Measurements from ENCODE around the gene INPP4B.

The INPP4B gene

GRCh38 chr4:142728233-142728632 lies 117.9 kb downstream of the INPP4B start:
- Histone ChIP-seq H3K4me1 (ENCODE audit: control insufficient read depth, insufficient read depth, low read length) (no peaks in the 10 kb centered on the region), H3K36me3 (ENCODE audit: control insufficient read depth in 2 of 2, insufficient read depth in 2 of 2, low read length in 2 of 2) (no peaks in the 10 kb centered on the region), H3K9me3 (ENCODE audit: control insufficient read depth in 2 of 2, low read length in 2 of 2) (no peaks in the 10 kb centered on the region), H3K4me3 (ENCODE audit: low read length in 2 of 2) (no peak overlapping the region), H3K9ac (ENCODE audit: low read length in 2 of 2) (no peak overlapping the region), H3K27ac (ENCODE audit: low read length) (no peak overlapping the region), H3K27me3 (ENCODE audit: control insufficient read depth in 1 of 2, insufficient read depth in 2 of 2, low read length in 2 of 2) (no peaks in the 10 kb centered on the region)

DNA sequence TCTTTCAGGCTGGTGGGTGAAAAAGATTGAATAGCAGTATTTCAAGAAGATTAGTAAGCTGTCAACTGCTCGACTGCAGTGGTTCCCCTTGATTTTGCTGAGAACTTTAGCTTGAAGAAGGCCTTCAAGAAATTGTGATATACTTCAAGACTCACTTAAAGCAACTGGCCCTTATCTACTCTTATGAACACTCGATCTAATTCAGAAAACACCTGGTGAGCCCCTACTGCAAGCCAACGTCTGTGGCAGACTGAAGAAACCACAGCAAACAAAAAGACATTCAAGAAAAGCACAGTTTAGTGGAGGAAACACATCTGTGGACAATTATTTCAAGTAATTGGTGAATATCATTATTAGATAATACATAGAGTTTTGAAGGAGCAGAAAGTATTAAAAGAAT lies 119.0 kb downstream of the INPP4B start:
- H3K9me3 ChIP-seq (ENCODE audit: control insufficient read depth in 2 of 2, low read length in 2 of 2) = no peaks in the 10 kb centered on the region
- no peaks in the 10 kb centered on the region for H3K36me3 ChIP-seq (ENCODE audit: control insufficient read depth in 2 of 2, insufficient read depth in 2 of 2, low read length in 2 of 2)
- no peak overlapping the region for H3K9ac ChIP-seq (ENCODE audit: low read length in 2 of 2)
- H3K27me3 ChIP-seq (ENCODE audit: control insufficient read depth in 1 of 2, insufficient read depth in 2 of 2, low read length in 2 of 2) = no peaks in the 10 kb centered on the region
- H3K4me1 ChIP-seq (ENCODE audit: control insufficient read depth, insufficient read depth, low read length) = no peaks in the 10 kb centered on the region
- H3K27ac ChIP-seq (ENCODE audit: low read length) = no peak overlapping the region
- H3K4me3 ChIP-seq (ENCODE audit: low read length in 2 of 2) = no peak overlapping the region

DNA sequence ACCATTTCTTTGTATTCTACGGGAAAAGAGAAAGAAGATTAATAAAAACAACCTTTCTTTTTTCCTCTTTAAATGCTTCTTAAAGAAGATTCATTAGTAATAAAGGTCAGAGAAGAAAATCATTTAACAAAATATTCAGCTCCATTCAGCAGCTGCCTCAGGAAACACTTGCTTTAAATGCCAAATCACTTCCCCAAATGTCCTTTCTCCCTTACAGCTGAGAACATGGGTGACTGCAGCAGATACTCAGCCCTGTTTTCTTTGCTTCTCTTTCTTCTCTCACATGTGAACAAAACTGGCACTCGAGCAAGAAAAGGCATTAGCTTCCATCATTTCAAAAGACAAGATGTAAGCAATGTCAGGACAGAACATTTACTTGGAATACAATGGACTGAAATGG lies 120.2 kb downstream of the INPP4B start:
- Histone ChIP-seq H3K9me3 (ENCODE audit: control insufficient read depth in 2 of 2, low read length in 2 of 2) (no peaks in the 10 kb centered on the region), H3K4me3 (ENCODE audit: low read length in 2 of 2) (no peak overlapping the region), H3K27ac (ENCODE audit: low read length) (no peak overlapping the region), H3K27me3 (ENCODE audit: control insufficient read depth in 1 of 2, insufficient read depth in 2 of 2, low read length in 2 of 2) (no peaks in the 10 kb centered on the region), H3K9ac (ENCODE audit: low read length in 2 of 2) (no peak overlapping the region), H3K4me1 (ENCODE audit: control insufficient read depth, insufficient read depth, low read length) (no peaks in the 10 kb centered on the region), H3K36me3 (ENCODE audit: control insufficient read depth in 2 of 2, insufficient read depth in 2 of 2, low read length in 2 of 2) (no peaks in the 10 kb centered on the region)

- H3K27ac ChIP-seq (ENCODE audit: low read length) = no peak overlapping the region
- no peak overlapping the region for H3K4me3 ChIP-seq (ENCODE audit: low read length in 2 of 2)
- H3K9ac ChIP-seq (ENCODE audit: low read length in 2 of 2) = no peak overlapping the region
- no peaks in the 10 kb centered on the region for H3K4me1 ChIP-seq (ENCODE audit: control insufficient read depth, insufficient read depth, low read length)
- no peaks in the 10 kb centered on the region for H3K9me3 ChIP-seq (ENCODE audit: control insufficient read depth in 2 of 2, low read length in 2 of 2)
- H3K36me3 ChIP-seq (ENCODE audit: control insufficient read depth in 2 of 2, insufficient read depth in 2 of 2, low read length in 2 of 2) = no peaks in the 10 kb centered on the region
- no peaks in the 10 kb centered on the region for H3K27me3 ChIP-seq (ENCODE audit: control insufficient read depth in 1 of 2, insufficient read depth in 2 of 2, low read length in 2 of 2)
Observed at GRCh38 chr4:142721187-142721586, 124.9 kb downstream of the INPP4B start.

DNA sequence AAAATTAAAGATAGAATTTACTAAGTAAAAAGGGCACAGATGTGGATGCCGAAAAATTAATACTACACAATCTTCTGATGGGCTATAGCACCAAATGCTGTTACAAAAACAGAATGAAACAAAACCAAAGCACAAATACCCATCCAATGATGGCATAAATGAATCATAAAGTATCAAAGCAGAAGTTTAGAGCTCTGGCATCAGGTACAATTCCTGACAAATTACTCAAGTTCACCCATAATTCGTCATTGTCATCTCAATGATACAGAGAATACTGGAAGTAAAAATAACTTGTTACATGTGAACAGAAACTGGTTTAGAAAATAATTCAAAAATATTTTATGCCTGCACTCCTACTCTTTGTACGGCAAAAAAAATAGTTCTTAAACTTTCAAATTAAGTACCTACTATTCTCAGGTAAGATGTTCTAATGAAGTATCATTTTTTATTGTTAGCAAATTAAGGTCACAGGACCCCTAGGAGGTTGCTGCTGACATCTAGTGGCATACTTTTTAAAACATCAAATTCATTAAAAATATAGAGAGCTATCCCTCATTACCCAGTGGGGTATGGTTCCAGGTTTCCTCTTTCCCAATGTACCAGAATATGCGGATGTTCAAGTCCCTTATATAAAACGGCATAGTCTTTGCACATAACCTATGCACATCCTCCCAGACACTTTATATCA lies 126.1 kb downstream of the INPP4B start:
- Histone ChIP-seq H3K4me1 (ENCODE audit: control insufficient read depth, insufficient read depth, low read length) (no peaks in the 10 kb centered on the region), H3K9ac (ENCODE audit: low read length in 2 of 2) (no peak overlapping the region), H3K4me3 (ENCODE audit: low read length in 2 of 2) (no peak overlapping the region), H3K27ac (ENCODE audit: low read length) (no peak overlapping the region), H3K27me3 (ENCODE audit: control insufficient read depth in 1 of 2, insufficient read depth in 2 of 2, low read length in 2 of 2) (no peaks in the 10 kb centered on the region), H3K36me3 (ENCODE audit: control insufficient read depth in 2 of 2, insufficient read depth in 2 of 2, low read length in 2 of 2) (no peaks in the 10 kb centered on the region), H3K9me3 (ENCODE audit: control insufficient read depth in 2 of 2, low read length in 2 of 2) (no peaks in the 10 kb centered on the region)

GRCh38 chr4:142718981-142719380 lies 127.1 kb downstream of the INPP4B start:
- H3K27ac ChIP-seq (ENCODE audit: low read length) = no peak overlapping the region
- no peaks in the 10 kb centered on the region for H3K4me1 ChIP-seq (ENCODE audit: control insufficient read depth, insufficient read depth, low read length)
- H3K27me3 ChIP-seq (ENCODE audit: control insufficient read depth in 1 of 2, insufficient read depth in 2 of 2, low read length in 2 of 2) = no peaks in the 10 kb centered on the region
- H3K4me3 ChIP-seq (ENCODE audit: low read length in 2 of 2) = no peak overlapping the region
- no peaks in the 10 kb centered on the region for H3K9me3 ChIP-seq (ENCODE audit: control insufficient read depth in 2 of 2, low read length in 2 of 2)
- no peak overlapping the region for H3K9ac ChIP-seq (ENCODE audit: low read length in 2 of 2)
- H3K36me3 ChIP-seq (ENCODE audit: control insufficient read depth in 2 of 2, insufficient read depth in 2 of 2, low read length in 2 of 2) = no peaks in the 10 kb centered on the region

DNA sequence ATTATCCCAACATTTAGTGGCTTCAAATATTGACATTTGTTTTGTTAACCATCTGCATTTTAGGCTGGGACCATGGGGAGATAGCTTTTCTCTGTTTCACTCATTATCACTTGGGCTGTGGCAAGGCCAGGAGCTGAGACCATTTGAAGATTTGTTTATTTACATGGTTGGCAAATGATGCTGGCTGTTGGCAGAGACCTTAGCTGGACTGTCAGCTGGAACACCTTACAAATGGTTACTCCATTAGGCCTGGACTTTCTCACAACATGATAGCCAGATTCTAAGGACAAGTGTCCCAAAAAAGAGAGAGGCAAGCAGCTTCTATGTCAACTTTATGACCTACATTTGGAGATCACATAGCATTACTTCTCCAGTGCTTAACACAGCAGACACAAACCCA lies 130.4 kb downstream of the INPP4B start:
- H3K4me1 ChIP-seq (ENCODE audit: control insufficient read depth, insufficient read depth, low read length) = no peaks in the 10 kb centered on the region
- no peaks in the 10 kb centered on the region for H3K36me3 ChIP-seq (ENCODE audit: control insufficient read depth in 2 of 2, insufficient read depth in 2 of 2, low read length in 2 of 2)
- H3K27me3 ChIP-seq (ENCODE audit: control insufficient read depth in 1 of 2, insufficient read depth in 2 of 2, low read length in 2 of 2) = no peaks in the 10 kb centered on the region
- no peak overlapping the region for H3K4me3 ChIP-seq (ENCODE audit: low read length in 2 of 2)
- H3K9ac ChIP-seq (ENCODE audit: low read length in 2 of 2) = no peak overlapping the region
- H3K9me3 ChIP-seq (ENCODE audit: control insufficient read depth in 2 of 2, low read length in 2 of 2) = no peaks in the 10 kb centered on the region
- H3K27ac ChIP-seq (ENCODE audit: low read length) = no peak overlapping the region

DNA sequence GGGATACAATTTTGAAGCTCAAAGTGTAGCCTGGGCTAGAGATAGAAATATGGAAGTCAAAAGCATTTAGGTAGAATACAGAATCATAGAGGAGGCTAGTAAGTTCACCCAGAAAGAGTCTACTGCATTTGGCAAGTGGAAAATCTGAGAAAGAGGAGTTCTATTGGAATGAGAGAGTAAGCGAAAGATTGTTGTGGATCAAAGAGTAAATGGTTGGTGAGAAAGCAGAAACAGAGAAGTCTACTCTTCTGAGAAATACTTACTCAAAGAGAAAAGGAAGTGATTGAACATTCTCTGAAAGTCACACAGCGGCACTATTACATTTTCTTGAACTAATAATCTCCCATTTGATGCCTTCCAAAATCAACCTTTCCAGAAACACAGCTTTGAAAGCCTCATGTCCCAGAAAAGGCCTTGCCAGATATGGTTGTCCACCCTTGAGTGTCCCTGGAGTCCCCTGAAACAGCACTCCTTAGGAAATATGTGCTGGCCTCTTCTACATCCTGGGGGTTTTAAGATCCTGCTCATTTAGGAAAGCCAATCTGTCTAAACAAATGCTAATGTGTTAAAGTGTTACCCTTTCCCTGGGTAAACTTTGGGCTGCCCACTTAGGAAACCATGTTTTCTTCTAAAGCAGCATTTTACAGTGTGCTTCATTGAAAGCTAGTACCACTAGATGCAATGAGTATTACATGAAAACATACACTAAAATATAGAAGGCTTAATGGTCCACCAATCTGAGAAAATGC lies 132.6 kb downstream of the INPP4B start:
- H3K9me3 ChIP-seq (ENCODE audit: control insufficient read depth in 2 of 2, low read length in 2 of 2) = no peaks in the 10 kb centered on the region
- no peaks in the 10 kb centered on the region for H3K4me1 ChIP-seq (ENCODE audit: control insufficient read depth, insufficient read depth, low read length)
- no peak overlapping the region for H3K4me3 ChIP-seq (ENCODE audit: low read length in 2 of 2)
- H3K36me3 ChIP-seq (ENCODE audit: control insufficient read depth in 2 of 2, insufficient read depth in 2 of 2, low read length in 2 of 2) = no peaks in the 10 kb centered on the region
- H3K27ac ChIP-seq (ENCODE audit: low read length) = no peak overlapping the region
- no peaks in the 10 kb centered on the region for H3K27me3 ChIP-seq (ENCODE audit: control insufficient read depth in 1 of 2, insufficient read depth in 2 of 2, low read length in 2 of 2)
- H3K9ac ChIP-seq (ENCODE audit: low read length in 2 of 2) = no peak overlapping the region

DNA sequence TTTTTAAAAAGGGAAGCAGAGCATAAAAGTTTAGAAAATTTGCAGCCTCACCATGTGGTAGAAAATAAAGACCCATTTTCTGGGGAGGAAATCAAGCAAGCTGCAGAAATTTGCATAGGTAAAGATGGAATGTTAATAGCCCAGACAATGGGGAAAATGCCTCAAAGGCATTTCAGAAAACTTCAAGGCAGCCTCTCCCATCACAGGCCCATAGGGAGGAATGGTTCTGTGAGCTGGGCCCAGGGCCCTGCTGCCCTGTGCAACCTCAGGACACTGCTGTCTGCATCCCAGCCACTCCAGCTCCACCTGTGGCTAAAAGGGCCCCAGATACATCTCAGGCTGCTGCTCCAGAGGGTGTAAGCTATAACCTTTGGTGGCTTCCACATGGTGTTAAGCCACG lies 137.9 kb downstream of the INPP4B start:
- no peaks in the 10 kb centered on the region for H3K4me1 ChIP-seq (ENCODE audit: control insufficient read depth, insufficient read depth, low read length)
- no peak overlapping the region for H3K27ac ChIP-seq (ENCODE audit: low read length)
- H3K27me3 ChIP-seq (ENCODE audit: control insufficient read depth in 1 of 2, insufficient read depth in 2 of 2, low read length in 2 of 2) = no peaks in the 10 kb centered on the region
- no peaks in the 10 kb centered on the region for H3K9me3 ChIP-seq (ENCODE audit: control insufficient read depth in 2 of 2, low read length in 2 of 2)
- no peak overlapping the region for H3K9ac ChIP-seq (ENCODE audit: low read length in 2 of 2)
- H3K36me3 ChIP-seq (ENCODE audit: control insufficient read depth in 2 of 2, insufficient read depth in 2 of 2, low read length in 2 of 2) = no peaks in the 10 kb centered on the region
- H3K4me3 ChIP-seq (ENCODE audit: low read length in 2 of 2) = no peak overlapping the region

- Histone ChIP-seq H3K27ac (ENCODE audit: low read length) (no peak overlapping the region), H3K9me3 (ENCODE audit: control insufficient read depth in 2 of 2, low read length in 2 of 2) (no peaks in the 10 kb centered on the region), H3K36me3 (ENCODE audit: control insufficient read depth in 2 of 2, insufficient read depth in 2 of 2, low read length in 2 of 2) (no peaks in the 10 kb centered on the region), H3K4me3 (ENCODE audit: low read length in 2 of 2) (no peak overlapping the region), H3K9ac (ENCODE audit: low read length in 2 of 2) (no peak overlapping the region), H3K4me1 (ENCODE audit: control insufficient read depth, insufficient read depth, low read length) (no peaks in the 10 kb centered on the region), H3K27me3 (ENCODE audit: control insufficient read depth in 1 of 2, insufficient read depth in 2 of 2, low read length in 2 of 2) (no peaks in the 10 kb centered on the region)
Observed at GRCh38 chr4:142707401-142707800, 138.7 kb downstream of the INPP4B start.

- H3K27me3 ChIP-seq (ENCODE audit: control insufficient read depth in 1 of 2, insufficient read depth in 2 of 2, low read length in 2 of 2) = no peaks in the 10 kb centered on the region
- H3K27ac ChIP-seq (ENCODE audit: low read length) = no peak overlapping the region
- no peak overlapping the region for H3K4me3 ChIP-seq (ENCODE audit: low read length in 2 of 2)
- H3K4me1 ChIP-seq (ENCODE audit: control insufficient read depth, insufficient read depth, low read length) = no peaks in the 10 kb centered on the region
- no peaks in the 10 kb centered on the region for H3K36me3 ChIP-seq (ENCODE audit: control insufficient read depth in 2 of 2, insufficient read depth in 2 of 2, low read length in 2 of 2)
- no peaks in the 10 kb centered on the region for H3K9me3 ChIP-seq (ENCODE audit: control insufficient read depth in 2 of 2, low read length in 2 of 2)
- H3K9ac ChIP-seq (ENCODE audit: low read length in 2 of 2) = no peak overlapping the region
Observed at GRCh38 chr4:142706381-142706780, 139.7 kb downstream of the INPP4B start.
